Smooth muscle cell of trachea (primary cell): Measurements from ENCODE around the gene FOXP3. TPM values are rescaled to one million over a fixed set of nuclear protein-coding genes. Genes with fewer than 3 reads are reported as not detected.

Source experiments
- total RNA-seq: library from RNA; depleted of rRNA; stranded (reverse); fragments of >200 nt; gene quantifications from 2 replicates; pipeline ENCODE4 v1.2.1, GENCODE V29; 2014

FOXP3 gene
- not detected in 2 replicates for total RNA-seq

GRCh38 chrX:49264460-49264859, at the start of gene FOXP3:
FOXP3 (minus strand) TSS chrX:49264710; CDS start chrX:49258505, 6,205 bp downstream.

GRCh38 chrX:49303346-49303745, 38.8 kb upstream of the FOXP3 start, which contains the start of gene GAGE10:
GAGE10 (plus strand) TSS chrX:49303646; CDS start chrX:49304860, 1,214 bp downstream.

GRCh38 chrX:49269767-49270248, 5.3 kb upstream of the FOXP3 start, which contains the start of gene PPP1R3F:
PPP1R3F (plus strand) TSS chrX:49269793; CDS start chrX:49269870, 77 bp downstream.

GRCh38 chrX:49233176-49233575, 31.3 kb downstream of the FOXP3 start, which contains the start of gene CACNA1F:
CACNA1F (minus strand) TSS chrX:49233340; CDS start chrX:49233309, 31 bp downstream.

Other genes with a start within 250 kb of the FOXP3 start
- 45.1 and 66.0 TPM in 2 replicates for gene TFE3, start 221.4 kb downstream of the FOXP3 start, total RNA-seq
- 0.83 and 1.2 TPM in 2 replicates for gene CCDC120, start 205.7 kb downstream of the FOXP3 start, total RNA-seq
- 14.6 and 15.3 TPM in 2 replicates for gene PRAF2, start 190.7 kb downstream of the FOXP3 start, total RNA-seq
- gene WDR45, start 184.8 kb downstream of the FOXP3 start, total RNA-seq = 54.3 and 58.6 TPM in 2 replicates
- gene GPKOW, start 141.0 kb downstream of the FOXP3 start, total RNA-seq = 20.0 and 23.9 TPM in 2 replicates
- gene MAGIX, start 102.0 kb downstream of the FOXP3 start, total RNA-seq = 2.8 and 5.5 TPM in 2 replicates
- gene PLP2, start 92.8 kb downstream of the FOXP3 start, total RNA-seq = 21.1 and 26.8 TPM in 2 replicates
- 7.1 and 10.4 TPM in 2 replicates for gene PRICKLE3, start 78.3 kb downstream of the FOXP3 start, total RNA-seq
- 0.50 and 0.87 TPM in 2 replicates for gene SYP, start 64.5 kb downstream of the FOXP3 start, total RNA-seq
- gene CACNA1F, start 31.4 kb downstream of the FOXP3 start, total RNA-seq = under 0.01 TPM in 2 replicates
- 13.2 and 15.0 TPM in 2 replicates for gene CCDC22, start 29.2 kb downstream of the FOXP3 start, total RNA-seq
- gene PPP1R3F, start 5.1 kb upstream of the FOXP3 start, total RNA-seq = 2.8 and 14.9 TPM in 2 replicates
- not detected in 2 replicates for gene GAGE10, start 38.9 kb upstream of the FOXP3 start, total RNA-seq
- gene GAGE12J, start 57.3 kb upstream of the FOXP3 start, total RNA-seq = not detected in 2 replicates
- gene GAGE13, start 66.9 kb upstream of the FOXP3 start, total RNA-seq = not detected in 2 replicates